GM18909 (cell line): ENCODE results near the gene TCF7.

Source experiments
- ATAC-seq: cut with Tn5 transposase; IDR thresholded peaks from one replicate; pipeline ENCODE4 v1.9.1; 2021; ENCODE audit warnings: mild to moderate bottlenecking; ENCODE audit not compliant: unreplicated experiment, poor library complexity

Gene TCF7

DNA sequence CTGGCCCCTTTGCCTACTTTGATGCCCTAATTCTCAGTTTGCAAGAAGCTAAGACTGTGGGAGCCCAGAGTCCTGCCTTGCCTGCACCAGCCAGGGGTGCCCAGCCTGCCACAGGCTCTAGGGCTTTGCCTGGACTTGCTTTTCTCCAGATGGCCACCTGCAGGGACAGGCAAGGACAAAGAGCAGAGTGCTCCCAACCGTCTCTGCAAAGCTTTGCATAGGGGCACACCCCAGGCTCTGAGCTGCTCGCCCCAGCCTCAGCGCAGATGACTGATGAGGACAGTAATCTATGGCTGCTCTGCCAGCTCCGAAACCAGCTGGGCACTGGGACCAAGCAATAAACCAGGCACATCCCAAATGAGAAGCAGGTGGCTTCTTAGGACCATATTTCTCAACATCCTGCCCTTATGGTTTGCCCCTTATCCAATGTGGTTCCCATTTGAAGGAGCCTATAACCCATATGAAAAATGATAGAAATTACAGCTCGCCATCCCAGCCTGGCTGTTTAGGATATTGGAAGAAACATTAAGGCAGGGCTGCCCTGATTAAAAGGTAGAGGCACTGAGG is 25.4 kb upstream of the TCF7 start:
- ATAC-seq, result no peak

DNA sequence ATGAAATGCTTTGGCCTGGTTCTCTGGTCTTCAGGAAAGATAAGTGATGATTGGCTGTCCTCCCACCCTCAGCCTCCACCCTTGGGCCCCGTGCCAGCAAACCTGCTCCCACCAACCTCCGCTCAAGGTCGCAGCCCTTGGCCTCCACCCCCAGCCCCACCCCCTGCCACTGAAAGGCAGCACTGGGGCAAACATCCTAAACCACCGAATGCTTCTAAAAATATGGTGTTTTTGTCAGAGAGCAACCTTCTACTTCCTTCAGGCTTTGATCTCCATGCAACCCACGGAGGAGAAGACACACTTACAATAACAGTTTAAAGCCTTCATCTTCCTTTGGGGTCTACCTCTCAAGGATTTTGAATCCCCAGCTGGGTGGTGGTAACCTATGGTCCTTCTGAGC is 24.0 kb upstream of the TCF7 start:
- no peak for ATAC-seq

DNA sequence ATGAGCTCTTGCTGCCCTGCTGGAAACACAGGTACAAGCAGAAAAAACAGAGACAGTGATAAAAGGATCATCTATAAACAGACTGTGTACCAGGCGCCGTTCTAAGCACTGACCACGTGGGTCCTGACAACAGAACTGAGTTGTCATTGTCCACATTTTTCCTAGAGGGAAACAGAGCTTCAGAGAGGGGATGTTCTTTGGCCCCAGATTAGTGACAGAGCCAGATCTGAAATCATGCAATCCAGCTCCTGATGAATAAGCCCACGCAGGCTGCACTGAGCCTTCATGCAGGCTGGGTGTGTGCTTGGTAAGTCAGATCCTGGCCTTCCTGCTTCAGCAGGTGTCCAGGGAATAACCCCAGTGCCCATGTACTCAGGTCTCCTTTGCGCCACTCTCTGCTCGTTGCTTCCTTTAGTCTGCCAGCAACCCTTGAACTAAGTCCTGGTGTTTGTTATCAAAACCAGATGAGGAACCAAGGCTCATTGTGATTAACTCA is 22.8 kb upstream of the TCF7 start:
- no peak for ATAC-seq

DNA sequence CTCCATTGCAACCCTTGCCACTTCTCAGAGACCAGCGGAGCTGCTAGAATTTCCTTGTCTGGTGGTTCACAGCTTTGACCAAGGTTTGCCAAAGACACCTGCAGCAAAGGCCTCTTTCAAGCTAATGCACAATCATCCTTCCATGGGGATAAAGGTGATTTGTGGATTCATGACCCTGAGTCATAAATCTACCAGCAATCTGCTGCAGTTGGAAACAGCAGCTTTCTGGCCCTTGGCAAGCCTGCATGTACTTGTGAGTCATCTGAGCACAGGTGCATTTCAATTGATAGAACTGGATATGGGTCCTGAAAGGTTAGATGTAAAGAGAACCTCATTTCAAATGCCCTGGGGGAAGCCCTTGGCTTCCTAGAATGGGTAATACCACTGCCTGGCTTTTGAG is 21.6 kb upstream of the TCF7 start:
- ATAC-seq, result no peak

DNA sequence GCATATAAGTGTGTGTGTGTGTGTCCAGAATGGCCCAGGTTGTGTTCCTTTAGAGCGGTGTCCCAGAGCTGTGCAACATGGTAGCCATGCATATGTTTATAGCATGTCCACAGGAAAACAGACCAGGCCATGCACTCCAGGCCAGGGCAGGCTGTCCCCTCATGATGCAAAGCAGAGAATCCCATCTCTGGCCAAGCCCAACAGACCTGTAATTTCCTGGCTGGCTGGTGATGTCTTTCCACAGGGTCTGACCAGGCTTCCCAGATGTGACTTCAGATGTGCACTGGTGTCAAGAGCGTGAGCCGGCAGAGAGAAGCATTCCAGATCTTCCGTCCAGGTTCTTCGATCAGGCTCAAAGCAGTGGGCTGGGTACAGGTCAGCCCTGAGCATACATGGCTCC is 21.1 kb upstream of the TCF7 start:
- no peak for ATAC-seq

DNA sequence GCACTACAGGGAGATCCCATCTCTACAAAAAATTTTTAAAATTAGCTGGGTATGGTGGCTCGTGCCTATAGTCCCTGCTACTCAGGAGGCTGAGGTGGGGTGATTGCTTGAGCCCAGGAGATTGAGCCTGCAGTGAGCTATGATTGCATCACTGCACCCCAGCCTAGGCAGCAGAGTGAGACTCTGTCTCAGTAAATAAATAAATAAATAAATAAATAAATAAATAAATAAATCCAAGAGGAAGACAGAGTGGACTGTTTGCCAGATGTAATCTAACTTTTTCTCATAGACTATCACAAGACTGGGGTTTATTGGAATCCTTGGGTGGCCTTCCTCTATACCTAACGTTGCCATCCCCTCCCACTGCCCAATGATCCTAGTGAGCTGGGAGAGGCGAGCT is 19.2 kb upstream of the TCF7 start:
- ATAC-seq, result no peak

DNA sequence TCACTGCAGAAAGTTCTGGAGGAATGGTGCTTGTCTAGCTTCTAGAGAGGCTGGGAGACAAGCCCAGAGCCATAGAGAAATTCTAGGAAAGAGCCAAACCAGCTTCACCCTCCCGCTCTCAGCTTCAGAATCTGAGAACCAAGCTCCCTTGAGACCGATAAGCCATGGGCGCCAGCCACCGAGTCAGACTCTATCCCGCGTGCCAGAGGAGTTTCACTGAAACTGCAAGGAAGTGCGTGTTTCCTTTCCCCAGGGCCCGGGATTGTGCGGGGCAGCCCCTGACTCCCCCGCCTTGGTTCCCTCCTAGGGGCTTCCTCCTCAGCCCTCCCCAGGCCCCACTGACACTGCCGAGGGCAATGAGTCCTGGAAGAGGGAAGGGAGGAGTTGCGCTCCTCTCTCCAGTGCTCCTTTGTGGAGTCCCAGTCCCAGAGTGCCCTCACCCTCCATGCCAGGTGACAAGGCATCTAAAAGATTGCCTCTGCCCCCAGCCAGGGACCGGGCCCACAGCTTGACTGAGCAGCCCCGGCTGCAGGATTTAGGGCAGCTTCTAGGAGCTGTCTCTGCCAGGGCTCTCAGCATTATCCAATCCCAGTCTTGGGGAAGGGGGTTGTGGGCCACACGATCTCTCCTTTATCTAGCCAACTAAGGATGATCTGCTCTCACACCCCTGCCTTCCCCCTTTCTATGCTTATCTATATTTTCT is 18.4 kb upstream of the TCF7 start:
- no peak for ATAC-seq

DNA sequence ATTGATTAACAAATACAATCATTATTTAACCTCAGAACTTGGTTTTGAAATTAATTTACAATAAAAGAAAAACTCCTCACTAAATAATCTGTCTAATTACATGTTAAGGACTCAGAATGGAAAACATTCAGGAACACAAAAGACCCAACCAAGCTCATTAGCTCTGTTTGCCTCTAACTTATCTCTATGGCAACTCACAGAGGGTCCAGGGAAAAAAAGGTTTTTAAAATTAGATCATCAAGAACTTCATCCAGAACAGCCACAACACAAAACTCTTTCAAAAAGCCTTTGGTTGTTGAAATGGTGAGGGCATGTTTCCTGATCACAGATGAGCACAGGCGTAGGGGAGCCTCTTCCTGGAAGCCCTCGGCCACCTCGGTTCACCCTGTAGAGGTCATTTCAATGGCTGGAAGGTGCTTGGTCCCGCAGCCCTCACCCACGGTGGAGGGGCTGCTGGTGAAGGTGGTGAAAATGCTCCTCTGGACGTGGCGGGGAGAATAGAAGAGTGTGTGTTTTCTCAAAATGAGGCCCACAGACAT is 17.2 kb upstream of the TCF7 start:
- ATAC-seq, result no peak

DNA sequence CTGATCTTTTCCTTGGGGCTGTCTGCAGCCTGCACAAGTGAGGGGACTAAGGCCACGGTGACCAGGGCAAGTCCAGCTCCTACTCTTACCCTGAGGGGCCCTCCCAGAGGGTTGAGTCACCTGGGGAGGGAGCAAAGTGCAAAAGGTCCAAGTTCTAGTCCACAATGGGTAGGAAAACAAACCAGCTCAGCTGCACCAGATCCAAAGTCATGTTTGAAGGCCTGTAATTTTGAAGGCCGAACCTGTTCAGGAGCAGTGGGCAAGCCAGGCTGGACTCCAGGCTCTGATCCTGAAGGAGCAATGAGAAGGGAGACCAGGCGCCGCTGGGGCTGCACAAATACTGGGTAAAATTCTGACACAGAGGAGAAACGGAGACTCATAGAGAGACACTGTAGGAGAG is 15.8 kb upstream of the TCF7 start:
- ATAC-seq, result no peak

DNA sequence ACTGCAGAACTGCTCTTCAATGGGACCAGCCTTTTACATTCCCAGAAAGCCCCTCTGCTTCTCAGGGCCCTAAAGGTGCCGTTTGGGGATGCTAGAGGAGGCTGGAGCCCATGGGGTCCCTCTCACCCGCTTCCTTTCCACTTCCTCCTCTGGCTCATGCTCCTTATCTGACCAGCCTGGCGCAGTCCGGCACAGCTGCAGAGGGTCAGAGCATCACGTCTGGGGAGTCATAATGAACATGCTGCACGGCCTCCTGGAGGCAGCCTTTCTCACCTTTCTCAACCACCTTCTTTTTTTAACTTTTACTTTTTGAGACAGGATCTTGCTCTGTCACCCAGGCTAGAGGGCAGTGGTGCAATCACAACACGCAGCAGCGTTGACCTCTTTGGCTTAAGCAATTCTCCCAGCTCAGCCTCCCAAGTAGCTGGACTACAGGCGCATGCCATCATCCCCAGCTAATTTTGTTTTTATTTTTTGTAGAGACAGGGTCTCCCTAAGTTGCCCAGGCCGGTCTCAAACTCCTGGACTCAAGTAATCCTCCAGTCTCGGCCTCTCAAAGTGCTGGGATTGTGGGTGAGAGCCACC is 15.1 kb upstream of the TCF7 start:
- ATAC-seq, result no peak

DNA sequence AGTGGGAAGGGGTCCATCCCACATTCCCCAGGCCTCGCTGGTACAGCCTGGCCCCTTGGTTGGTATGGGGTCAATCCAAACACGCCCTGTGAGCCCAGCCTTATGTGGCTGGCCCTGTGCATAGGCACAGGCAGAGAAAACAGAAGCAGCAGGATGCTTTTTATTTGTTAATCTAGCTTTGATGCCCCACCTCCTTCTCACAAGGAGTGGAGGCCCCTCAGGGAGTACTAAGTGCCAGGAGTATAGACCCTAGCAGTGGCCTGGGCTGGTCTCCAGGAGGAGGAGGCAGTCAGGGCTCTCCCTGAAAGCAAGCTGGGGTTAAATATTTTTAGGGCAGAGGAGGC is 14.6 kb upstream of the TCF7 start:
- ATAC-seq, result no peak

DNA sequence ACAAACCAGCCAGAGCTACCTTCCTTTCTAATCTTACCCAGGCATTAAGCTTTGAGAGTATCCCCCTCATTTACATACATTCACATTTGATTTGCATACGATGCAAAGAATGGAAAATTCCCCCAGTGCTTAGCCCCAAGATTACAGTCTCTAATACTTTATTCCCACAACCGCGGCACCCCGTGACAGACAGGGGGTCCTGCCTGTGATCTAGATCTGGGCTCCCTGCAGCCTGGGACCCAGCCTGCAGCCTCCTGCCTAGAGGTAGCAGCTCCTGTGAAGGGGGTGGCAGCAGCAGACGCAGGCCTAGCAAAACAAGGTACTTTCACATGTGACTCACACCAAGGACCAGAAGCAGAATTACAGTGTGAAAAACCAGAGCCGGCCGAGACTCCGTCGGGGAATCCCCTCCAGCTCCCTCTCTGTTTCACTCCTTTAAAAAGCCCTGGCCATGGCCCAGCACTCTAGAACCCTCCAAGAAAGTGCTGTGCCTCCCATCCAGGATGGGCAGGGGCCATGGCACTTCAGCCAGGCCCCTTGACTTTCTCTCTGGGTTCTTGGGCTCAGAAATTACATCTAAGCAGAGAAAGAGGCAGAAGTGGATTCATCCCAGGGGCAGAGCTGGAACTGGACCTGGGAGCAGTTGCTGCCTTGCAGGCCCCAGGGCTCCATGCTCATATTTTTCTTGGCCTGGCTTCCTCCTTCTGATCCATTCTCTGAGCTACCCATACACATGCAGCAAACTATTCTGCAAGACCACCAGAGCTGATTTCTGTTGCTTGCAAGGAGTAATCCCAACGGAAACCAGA is 14.0 kb upstream of the TCF7 start:
- ATAC-seq, result peak; percentile 89

DNA sequence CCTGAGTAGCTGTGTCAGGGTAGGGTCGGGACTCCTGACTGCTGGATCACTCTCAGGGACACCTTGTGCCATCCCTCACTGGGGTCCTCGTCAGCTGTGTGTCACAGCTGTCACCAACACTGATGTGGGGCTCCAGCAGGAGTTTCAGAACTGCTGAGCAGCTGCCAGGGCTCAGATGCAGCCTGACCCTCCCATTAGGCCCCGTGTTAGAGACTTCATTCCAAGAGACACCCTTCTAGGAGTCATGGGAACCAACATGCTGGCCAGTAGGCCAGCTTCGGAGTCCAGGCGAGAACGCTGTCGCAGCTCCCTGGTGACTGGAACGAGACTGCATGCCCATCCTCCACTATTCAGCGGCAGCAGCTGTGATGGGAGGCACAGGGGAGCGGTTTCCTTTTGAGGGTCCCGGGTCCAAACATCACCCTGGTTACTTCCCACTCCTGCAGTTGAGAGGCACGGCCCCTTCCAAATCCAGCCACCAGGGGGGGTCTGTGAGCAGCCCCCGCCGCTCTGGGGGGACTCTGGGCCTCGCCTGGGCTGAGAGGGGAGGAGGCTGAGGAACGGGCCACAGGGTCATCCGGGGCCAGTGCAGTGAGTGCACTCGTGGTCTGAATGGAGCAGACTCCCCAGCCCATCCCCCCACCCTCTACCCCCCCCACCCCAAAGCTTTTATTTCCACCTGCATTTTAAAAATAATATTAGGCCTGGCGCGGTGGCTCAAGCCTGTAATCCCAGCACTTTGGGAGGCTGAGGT is 12.6 kb upstream of the TCF7 start:
- no peak for ATAC-seq

DNA sequence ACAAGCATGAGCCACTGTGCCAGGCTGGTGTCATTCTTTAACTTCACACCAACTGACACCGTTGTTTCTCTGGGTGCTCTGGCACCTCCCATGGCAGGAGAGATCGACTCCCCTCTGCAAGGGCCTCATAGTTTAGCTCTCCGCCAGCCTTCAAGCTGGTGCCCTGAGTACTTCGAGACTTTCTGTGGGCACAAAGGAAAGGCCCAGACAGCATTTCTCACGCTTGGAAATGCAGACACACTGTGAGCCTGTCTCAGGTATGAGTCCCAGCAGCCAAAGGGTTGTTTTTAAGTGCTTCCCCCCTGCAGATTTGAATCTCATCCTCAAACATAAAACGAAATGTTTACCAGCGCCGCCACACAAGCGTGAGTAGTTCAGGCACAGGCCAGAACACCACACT is 11.1 kb upstream of the TCF7 start:
- no peak for ATAC-seq

DNA sequence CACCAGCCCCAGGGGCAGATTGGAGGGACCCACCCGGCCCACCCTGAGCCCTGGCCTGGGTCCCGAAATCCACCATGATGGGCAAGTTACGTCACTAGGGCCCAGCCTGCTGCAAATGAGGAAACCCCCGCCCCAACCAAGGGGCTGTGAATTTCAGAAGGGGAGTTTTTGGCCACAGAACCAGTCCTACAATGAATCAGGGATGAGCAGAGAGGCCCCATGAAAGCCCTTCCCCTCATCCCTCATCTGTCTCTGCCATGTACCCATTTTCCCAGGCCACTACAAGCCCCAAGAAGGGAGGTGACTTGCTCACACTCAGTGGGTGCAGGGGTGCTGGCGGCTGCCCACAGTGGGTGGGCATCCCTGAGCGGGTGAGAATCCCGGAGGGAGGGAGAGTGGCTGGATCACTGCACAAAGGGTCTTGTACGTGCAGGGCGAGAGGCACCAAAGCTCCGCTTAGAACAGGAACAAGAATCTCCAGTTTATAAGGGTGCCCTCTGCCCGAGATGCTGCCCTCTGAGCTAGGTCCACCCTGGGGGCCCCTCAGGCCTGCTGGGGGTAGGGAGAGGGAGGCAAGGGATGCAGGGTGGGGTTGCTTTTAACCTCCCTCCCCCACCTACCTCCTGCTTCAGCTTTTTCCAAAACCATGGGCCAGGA is 10.4 kb upstream of the TCF7 start:
- ATAC-seq, result no peak

DNA sequence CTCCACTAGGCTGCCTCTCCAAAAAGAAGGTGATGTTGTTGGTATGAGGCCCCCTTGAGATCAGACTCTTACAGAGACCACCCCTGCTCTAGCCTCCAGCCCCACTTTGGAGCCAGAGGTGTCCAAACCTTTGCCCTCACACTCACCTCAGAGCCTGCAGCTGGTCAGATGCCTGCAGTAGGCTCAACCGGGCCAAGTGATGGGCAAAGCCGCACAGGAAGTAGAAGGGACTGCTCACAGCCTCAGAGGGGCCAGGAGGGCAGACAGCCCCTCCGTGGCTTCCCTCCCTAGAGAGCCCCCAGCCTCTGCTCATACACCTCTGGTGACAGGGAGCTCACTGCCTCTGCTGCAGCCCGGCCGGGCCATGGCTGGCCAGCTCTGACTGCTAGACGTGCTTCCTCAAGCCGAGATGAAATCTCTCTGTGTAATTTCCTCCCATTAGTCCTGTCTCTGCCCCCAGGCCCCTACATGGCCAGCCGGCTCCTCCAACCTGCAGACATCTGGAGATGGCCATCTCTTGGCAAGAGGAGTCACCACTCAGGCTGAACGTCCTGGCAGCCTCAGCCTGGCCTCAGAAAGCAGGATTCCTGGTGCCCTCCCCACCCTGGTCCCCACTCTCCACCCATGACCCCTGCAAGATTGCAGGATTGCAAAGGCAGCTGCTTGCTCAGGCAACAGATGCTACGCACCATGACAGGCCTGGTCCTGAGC is 7.3 kb upstream of the TCF7 start:
- ATAC-seq, result no peak

DNA sequence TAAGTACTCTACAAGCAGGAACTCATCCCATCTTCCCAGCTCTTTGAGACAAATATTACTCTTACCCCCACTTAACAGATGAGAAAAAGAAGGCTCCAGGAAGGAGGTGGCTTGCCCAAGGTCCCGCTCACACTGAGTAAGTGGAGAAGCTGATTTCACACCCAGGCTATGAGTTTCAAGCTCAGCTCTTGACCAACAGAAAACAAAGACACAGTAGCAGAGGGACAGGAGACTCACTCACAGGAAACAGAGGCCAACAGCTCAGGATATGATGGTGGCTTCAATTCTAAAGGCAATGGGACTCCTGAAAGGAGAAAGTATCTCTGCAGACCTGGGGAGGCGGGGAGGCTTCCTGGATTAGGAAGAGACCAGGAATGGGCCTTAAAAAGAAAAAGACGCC is 6.7 kb upstream of the TCF7 start:
- no peak for ATAC-seq

DNA sequence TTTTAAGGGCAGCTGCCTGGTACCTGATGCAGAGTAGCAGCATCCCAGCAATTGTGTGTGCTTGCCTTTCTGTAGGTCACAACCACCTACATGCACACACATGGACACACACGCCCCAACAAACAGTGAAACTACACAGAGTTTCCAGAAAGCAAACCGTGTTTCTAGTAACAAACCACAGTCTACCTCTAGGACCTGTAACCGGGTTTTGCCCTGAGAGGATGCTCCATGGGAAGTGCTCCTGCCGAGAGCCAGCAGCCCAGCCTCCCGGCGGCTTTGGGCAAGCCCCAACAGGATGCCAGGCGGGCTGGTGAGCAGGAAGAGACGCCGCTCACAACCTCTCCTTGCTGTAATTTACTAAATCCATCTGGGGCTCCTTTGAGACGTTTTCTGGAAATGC is 4.1 kb upstream of the TCF7 start:
- no peak for ATAC-seq
